GM18951 (cell line): ENCODE measurements around the gene MCUB.

ENCODE experiments used
- POLR2A ChIP-seq: IDR thresholded peaks from 4 replicates; pipeline ENCODE4 v1.6.1; 2011; ENCODE audit warnings: mild to moderate bottlenecking; ENCODE audit not compliant: insufficient read length, insufficient read depth; ENCODE audit errors: extremely low read depth
- in situ Hi-C: fragments of 300-500 bp; cut with MboI; formaldehyde crosslinking; loops from one replicate; pipeline ENCODE4 v1.12.0; 2022; ENCODE audit warnings: low sequenced_read_pairs, mixed read lengths, inconsistent platforms; ENCODE audit not compliant: unreplicated experiment

The MCUB gene

GRCh38 chr4:109599046-109599652, 39.1 kb downstream of the MCUB start:
- in situ Hi-C loops: no loop called here
- no peak for TF ChIP-seq POLR2A

DNA sequence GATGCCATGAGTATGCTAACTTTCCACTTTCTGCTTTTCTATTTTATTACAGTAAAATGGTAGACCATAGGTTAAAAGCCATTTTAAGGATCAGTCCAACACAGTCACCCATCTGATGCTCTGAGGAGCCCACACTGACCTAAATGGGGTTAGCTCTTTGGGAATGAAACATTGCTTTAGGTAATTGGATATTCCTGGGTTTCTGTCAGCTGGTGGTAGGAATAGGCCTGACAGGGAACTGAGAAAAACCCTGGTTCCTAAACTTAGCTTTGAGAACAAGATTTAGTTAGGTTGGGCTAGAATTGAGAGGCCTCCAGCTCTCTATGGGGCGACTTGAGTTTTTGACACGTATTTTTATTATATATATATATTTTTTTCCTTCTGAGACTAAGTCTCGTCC, 40.4 kb downstream of the MCUB start:
- in situ Hi-C loops: no loop called here
- TF ChIP-seq POLR2A: no peak

- in situ Hi-C loops: no loop called here
- no peak for TF ChIP-seq POLR2A
Measured at GRCh38 chr4:109601336-109601735, 41.3 kb downstream of the MCUB start.

DNA sequence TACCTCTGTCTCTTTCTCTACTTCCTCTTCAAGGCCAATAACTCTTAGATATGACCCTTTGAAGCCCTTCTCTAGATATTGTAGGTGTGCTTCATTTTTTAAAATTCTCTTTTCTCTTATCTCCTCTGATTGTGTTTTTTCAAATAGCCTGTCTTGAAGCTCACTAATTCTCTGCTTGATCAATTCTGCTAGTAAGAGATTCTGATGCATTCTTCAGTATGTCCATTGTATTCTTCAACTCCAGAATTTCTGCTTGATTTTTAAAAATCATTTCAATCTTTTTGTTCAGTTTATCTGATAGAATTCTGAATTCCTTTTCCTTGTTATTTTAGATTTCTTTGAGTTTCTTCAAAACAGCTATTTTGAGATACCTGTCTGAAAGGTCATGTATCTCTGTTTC, 47.9 kb downstream of the MCUB start:
- in situ Hi-C loops: no loop called here
- no peak for TF ChIP-seq POLR2A

- in situ Hi-C loops: no loop called here
- TF ChIP-seq POLR2A: no peak
Measured at GRCh38 chr4:109608879-109609278, 48.8 kb downstream of the MCUB start.

- TF ChIP-seq POLR2A: no peak
- in situ Hi-C loops: no loop called here
Measured at GRCh38 chr4:109609431-109609830, 49.4 kb downstream of the MCUB start.

GRCh38 chr4:109610489-109610888, 50.4 kb downstream of the MCUB start:
- no peak for TF ChIP-seq POLR2A
- in situ Hi-C loops: no loop called here

DNA sequence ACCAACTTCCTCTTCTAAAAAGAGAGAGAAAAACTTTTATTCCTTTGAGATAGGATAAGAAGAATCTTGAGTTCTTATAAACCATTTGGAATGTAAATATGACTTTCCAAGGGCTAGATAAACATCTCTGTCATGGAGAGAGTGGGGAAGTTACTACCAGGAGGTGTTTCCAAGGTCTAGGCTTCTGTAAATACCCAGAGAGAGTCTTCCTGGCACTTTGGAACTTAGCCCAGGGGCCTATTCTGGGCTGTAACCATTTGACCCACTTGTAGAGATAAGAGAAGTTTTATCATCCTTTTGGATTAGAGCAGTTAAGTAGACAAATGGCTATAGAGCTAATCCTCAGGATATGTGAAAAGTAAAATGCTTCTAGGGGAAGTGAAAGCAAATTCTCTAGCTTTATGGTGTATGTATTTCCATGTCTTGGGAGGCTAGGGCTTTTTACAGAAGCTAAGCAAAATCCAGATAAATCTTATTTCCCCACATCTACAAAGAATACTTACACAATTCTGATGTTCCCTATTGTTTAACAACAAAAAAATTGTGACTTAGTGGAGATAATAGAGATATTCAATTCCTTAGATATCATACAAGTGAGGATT, 51.1 kb downstream of the MCUB start:
- no peak for TF ChIP-seq POLR2A
- in situ Hi-C loops: no loop called here

- in situ Hi-C loops: no loop called here
Measured at GRCh38 chr4:109614015-109614414, 54.0 kb downstream of the MCUB start.

GRCh38 chr4:109614466-109614865, 54.4 kb downstream of the MCUB start:
- TF ChIP-seq POLR2A: no peak
- in situ Hi-C loops: no loop called here

More at GRCh38 chr4:109614015-109614414, 54.0 kb downstream of the MCUB start:
- no peak for TF ChIP-seq POLR2A

- in situ Hi-C loops: no loop called here
- no peak for TF ChIP-seq POLR2A
Measured at GRCh38 chr4:109615742-109616141, 55.7 kb downstream of the MCUB start.

DNA sequence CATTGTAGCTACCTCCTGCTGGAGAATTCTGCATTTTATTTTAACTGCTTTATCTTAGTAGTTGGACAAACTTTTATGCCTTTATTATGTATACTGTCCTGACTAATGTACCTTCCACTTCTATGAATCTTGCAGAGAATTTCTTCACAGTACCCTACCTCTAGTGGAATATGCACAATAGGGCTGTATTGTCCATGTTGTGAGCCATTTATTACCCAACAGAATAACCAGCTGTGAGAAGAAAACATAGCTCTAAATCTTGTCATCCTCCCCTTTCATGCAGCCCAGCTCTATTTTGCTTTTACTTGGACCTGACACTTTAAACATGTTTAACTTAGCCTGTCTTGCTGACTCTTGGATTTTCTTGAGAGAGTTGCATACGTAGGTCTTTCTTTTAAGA, 56.2 kb downstream of the MCUB start:
- TF ChIP-seq POLR2A: no peak
- in situ Hi-C loops: no loop called here

GRCh38 chr4:109622626-109623025, 62.6 kb downstream of the MCUB start:
- no peak for TF ChIP-seq POLR2A
- in situ Hi-C loops: no loop called here

DNA sequence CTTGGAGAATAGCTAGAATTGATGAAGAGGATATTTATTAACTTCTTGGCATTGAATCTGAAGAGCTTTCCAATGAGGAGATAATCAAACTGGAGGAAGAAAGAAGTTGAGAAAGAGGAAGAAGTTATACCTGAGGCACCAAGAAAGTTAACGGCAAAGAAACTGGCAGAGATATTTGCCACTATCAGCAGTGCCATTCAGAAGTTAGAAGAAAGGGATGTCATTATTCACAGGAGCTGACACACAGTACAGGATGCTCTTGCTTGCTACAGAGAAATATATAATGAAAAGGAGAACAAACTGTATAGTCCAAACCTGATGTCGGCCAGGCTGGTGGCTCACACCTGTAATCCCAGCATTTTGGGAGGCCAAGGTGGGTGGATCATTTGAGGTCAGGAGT, 64.5 kb downstream of the MCUB start:
- in situ Hi-C loops: no loop called here
- TF ChIP-seq POLR2A: no peak
